Epithelial cell of prostate (primary cell): Measurements from ENCODE around the gene NKG7.

Experiments used
- DNase-seq: peaks from one replicate; pipeline ENCODE4 v3.0.0-alpha.2; 2011; ENCODE audit warnings: low read depth, low spot score
- H3K27ac ChIP-seq: fragments of 450-650 bp; 2 replicates; pipeline ENCODE4 v1.5.1; 2017; ENCODE audit warnings: mild to moderate bottlenecking

The NKG7 gene

GRCh38 chr19:51392701-51393100 lies 20.2 kb upstream of the NKG7 start:
- no peak for DNase-seq
- H3K27ac ChIP-seq = no peak overlapping the region

- H3K27ac ChIP-seq = no peak overlapping the region
- no peak for DNase-seq
These were observed 18.7 kb upstream of the NKG7 start for GRCh38 chr19:51391073-51391611.

GRCh38 chr19:51389143-51389542 lies 16.7 kb upstream of the NKG7 start:
- no peak for DNase-seq
- H3K27ac ChIP-seq = no peak overlapping the region

- H3K27ac ChIP-seq = no peak within 1 kb of the TSS
- DNase-seq = no peak
These were observed 15.5 kb upstream of the NKG7 start, which contains the start of gene LIM2 for GRCh38 chr19:51387924-51388389. TSS of gene LIM2 (minus strand) at chr19:51387974. CDS start at chr19:51387443, 531 bp downstream.

GRCh38 chr19:51386882-51387520 lies 14.5 kb upstream of the NKG7 start:
- no peak for DNase-seq
- H3K27ac ChIP-seq = no peak overlapping the region

- no peak overlapping the region for H3K27ac ChIP-seq
- no peak for DNase-seq
These were observed 9.6 kb upstream of the NKG7 start for GRCh38 chr19:51382004-51382403.

- no peak for DNase-seq
- H3K27ac ChIP-seq = no peak overlapping the region
These were observed 7.9 kb upstream of the NKG7 start for GRCh38 chr19:51380379-51380778.

- H3K27ac ChIP-seq = no peak overlapping the region
- DNase-seq = no peak
These were observed 5.0 kb upstream of the NKG7 start for GRCh38 chr19:51377422-51377821.

GRCh38 chr19:51375504-51376221 lies 3.2 kb upstream of the NKG7 start:
- DNase-seq = no peak
- H3K27ac ChIP-seq = no peak overlapping the region

- DNase-seq = no peak
- H3K27ac ChIP-seq = no peak overlapping the region
These were observed 319 bp downstream of the NKG7 start for GRCh38 chr19:51372021-51372648.

GRCh38 chr19:51371186-51371690 lies 1.2 kb downstream of the NKG7 start:
- H3K27ac ChIP-seq = no peak overlapping the region
- no peak for DNase-seq

GRCh38 chr19:51370230-51370629 lies 2.2 kb downstream of the NKG7 start:
- no peak overlapping the region for H3K27ac ChIP-seq
- DNase-seq = no peak

GRCh38 chr19:51368366-51369282 lies 3.8 kb downstream of the NKG7 start, which contains the start of gene CLDND2:
TSS of gene CLDND2 (minus strand) at chr19:51369003. CDS start at chr19:51368577, 426 bp downstream.
- no peak for DNase-seq
- H3K27ac ChIP-seq = peak within 1 kb of the TSS; percentile 74

GRCh38 chr19:51367565-51368365 lies 4.7 kb downstream of the NKG7 start:
- DNase-seq = peak; percentile 78
- H3K27ac ChIP-seq = peak overlapping the region; percentile 74

- no peak for DNase-seq
- peak overlapping the region; percentile 74 for H3K27ac ChIP-seq
These were observed 5.2 kb downstream of the NKG7 start for GRCh38 chr19:51367255-51367564.

- DNase-seq = peak; percentile 89
- H3K27ac ChIP-seq = peak overlapping the region; percentile 74
These were observed 5.8 kb downstream of the NKG7 start for GRCh38 chr19:51366389-51367254.

- DNase-seq = no peak
- peak within 1 kb of the TSS; percentile 74 for H3K27ac ChIP-seq
These were observed 6.5 kb downstream of the NKG7 start, which contains the start of gene ETFB for GRCh38 chr19:51365965-51366388. TSS of gene ETFB (minus strand) at chr19:51366388. CDS start at chr19:51366326, 62 bp downstream.
